ENCODE measurements around the gene CANX.
"Not testable (repeated sequence)": the region's sequence is repeated elsewhere in the genome, so short reads cannot be mapped to it uniquely, and the experiment has no call there.

The CANX gene

DNA sequence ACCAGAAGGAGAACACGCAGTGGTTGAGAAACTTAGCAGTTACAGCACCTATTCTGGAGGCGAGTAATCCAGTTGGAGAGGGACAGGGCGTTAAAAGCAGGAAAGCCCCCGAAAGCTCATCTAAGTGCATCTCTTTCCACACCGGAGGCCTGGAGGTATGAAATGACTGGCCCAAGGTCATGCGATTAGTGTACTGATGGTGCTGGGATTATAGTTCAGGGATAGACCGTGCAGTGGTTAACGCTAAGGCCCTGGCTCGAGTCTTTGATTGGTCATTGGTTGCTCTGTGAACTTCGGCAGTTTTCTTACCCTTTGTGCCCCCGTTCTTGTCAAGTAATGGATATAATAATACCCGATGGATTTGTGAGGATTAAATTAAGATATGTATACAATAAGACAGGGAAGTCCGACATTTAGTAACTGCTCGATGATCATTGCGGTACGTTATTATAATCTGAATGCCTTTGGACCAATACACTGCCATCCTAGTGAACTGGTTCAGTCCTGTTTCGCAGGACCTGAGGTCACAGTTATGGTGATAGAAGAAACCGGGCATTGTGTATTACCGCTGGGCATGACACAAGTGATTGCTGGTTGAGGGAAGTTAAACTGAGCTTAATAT lies 960 bp downstream of the CANX start:
- DNase-seq (ENCODE audit: low read depth): no peak

- DNase-seq (ENCODE audit: low read depth): no peak
Observed at GRCh38 chr5:179700401-179700918, 1.7 kb downstream of the CANX start.

DNA sequence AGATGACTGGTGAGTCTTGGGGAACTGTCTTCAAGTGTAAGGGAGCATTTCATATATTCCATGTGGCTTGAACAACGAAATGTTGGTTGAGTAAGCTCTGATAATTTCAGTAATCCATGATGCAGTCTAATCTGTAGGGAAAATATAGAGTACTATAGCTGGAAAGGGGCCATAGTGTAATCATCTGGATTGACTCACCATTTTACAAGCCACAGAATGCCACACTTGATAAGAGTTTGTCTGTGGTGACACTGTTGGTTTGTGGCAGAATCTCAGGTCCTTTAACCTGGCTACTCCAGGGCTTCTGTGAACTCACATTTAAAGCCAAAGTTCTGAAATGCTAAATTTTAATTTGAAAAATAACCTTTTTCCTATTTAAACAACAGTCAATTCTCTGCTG lies 17.5 kb downstream of the CANX start:
- no peak for DNase-seq (ENCODE audit: low read depth)

- DNase-seq (ENCODE audit: low read depth): no peak
Observed at GRCh38 chr5:179720222-179720621, 21.5 kb downstream of the CANX start.

DNA sequence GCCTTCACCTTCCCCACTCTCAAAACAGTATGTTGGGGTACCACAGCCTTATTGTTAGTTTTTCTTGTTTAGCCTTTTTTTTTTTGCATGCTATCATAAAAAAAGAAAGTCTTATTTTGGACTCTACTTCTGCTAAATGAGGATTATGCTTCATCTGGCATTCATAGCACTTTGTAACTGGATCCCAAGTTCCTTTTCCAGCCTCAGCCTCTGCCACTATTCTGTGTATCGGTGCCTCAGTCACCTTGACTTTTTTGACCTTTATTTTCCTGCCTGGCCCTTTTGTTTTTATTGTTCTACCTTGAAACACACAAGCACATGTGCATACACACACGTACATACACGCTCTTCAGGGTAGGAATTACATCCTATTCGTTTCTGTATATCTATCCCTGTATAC lies 25.4 kb downstream of the CANX start:
- DNase-seq (ENCODE audit: low read depth): no peak

DNA sequence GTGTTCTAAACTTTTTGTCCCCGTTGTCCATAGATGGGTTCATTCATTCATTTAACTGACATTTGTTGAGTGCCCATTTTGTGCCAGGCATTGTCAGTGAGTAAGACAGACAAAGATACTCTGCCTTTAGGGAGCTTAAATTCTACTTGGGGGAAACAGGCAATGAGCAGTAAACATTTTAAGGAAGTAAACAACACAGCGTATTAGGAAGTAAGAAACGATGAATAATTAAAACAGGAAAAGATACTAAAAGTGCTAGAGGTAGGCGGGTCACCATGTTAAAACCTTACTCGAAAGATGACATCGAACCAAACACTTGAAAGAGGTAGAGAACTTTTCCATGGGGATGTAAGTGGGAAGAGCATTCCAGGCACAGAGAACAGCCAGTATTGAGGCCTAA lies 28.3 kb downstream of the CANX start:
- no peak for DNase-seq (ENCODE audit: low read depth)

DNA sequence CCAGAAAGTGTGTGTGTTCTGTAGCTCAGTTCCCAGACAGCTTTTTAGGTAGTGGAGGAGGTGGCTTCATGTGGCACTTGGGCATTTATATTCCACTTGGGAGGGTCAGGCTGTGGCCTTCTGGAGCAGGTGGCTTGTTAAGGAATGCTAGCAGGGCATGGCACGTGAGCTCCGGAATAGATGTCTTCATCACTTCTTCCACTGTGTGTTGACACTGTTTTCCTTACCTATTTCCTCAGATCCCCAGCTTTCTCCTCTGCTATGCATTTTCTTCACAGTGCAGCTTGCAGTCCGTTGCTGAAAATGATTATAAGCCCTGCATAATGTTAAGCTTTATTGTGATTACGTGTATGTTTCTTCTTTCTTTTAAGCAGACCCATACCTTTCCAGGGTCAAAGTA lies 30.5 kb downstream of the CANX start:
- DNase-seq (ENCODE audit: low read depth): no peak

DNA sequence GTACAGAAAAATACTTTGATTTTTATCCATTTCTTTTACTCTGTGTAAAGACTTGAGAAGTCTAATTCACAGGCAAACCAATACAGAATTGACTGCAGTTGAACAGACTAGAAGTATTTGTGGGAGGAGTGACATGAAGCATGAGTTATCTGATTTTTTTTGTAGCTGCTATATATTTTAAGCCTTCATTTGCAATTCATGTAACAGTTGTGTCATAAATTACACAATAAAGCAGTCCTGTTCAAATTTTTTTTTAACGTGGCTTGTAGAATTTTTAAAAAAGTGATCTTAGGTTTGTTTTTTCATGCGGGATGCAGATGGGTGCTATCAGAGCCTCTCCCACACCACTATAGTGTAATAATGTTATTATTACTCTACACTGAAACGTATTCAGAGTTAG lies 31.0 kb downstream of the CANX start:
- DNase-seq (ENCODE audit: low read depth): no peak

DNA sequence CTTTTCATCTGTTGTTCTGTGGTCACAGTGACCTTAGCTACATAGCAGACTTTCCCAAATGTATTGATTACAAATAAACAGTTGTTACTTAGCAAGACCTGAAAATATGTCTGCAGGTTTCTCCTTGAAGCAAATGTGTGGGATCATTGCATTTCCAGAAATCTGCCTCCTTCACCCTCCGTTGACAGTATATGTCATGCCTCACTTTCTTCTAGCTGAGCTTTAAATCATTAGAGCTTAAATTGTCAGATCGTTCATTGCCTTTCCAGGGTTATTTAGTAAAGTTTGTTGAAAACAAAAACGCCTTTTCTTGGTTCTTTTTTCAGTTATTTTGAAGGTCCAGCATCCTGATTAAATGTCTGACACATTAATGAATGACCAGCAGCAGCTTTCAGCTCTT lies 31.6 kb downstream of the CANX start:
- DNase-seq (ENCODE audit: low read depth): no peak

DNA sequence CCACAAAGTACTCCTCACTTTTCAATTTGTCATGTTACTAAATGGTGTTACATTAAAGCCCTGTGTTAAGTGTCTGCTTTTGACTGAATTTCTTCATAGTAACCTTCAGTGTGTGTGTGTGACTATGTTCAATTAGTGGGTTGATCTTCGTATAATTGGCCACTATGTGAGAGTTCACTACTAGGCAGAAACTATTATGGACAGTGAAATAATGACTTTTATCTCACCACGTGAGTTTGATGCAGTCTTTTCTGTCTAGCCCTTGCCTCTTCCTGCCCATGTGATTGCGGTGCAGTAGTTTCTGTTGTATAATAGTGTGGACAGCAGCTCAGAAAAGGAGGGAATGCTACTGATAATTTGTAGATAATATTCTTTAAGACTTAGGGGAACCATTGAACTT lies 32.1 kb downstream of the CANX start:
- no peak for DNase-seq (ENCODE audit: low read depth)

DNA sequence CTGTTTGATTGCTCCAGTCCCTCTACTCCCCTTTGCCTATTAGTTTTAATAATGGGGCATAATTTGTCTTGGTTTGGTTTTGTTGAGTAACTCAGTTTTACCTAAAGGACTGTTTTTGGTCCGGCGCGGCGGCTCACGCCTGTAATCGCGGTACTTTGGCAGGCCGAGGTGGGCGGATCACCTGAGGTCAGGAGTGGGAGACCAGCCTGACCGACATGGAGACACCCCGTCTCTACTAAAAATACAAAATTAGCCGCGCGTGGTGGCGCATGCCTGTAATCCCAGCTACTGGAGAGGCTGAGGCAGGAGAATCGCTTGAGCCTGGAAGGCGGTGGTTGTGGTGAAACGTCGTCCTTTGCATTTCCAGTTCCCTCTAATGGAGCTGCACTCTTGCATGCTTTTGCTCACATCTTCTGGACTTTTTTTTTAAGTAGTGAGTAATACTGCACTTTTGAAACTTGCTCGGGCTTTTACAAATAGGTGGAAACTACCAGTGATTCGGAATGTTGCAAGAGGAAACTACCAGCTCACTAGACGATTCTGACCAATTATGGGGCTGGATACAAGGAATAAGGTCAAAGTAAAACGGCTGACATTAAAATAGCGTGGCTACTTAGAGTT lies 33.1 kb downstream of the CANX start:
- DNase-seq (ENCODE audit: low read depth): peak; percentile 73

GRCh38 chr5:179732412-179732917 lies 33.7 kb downstream of the CANX start, which contains the start of gene MAML1:
MAML1 (plus strand) TSS chr5:179732822; CDS start chr5:179733113, 291 bp downstream.
- DNase-seq (ENCODE audit: low read depth): peak; percentile 98

DNA sequence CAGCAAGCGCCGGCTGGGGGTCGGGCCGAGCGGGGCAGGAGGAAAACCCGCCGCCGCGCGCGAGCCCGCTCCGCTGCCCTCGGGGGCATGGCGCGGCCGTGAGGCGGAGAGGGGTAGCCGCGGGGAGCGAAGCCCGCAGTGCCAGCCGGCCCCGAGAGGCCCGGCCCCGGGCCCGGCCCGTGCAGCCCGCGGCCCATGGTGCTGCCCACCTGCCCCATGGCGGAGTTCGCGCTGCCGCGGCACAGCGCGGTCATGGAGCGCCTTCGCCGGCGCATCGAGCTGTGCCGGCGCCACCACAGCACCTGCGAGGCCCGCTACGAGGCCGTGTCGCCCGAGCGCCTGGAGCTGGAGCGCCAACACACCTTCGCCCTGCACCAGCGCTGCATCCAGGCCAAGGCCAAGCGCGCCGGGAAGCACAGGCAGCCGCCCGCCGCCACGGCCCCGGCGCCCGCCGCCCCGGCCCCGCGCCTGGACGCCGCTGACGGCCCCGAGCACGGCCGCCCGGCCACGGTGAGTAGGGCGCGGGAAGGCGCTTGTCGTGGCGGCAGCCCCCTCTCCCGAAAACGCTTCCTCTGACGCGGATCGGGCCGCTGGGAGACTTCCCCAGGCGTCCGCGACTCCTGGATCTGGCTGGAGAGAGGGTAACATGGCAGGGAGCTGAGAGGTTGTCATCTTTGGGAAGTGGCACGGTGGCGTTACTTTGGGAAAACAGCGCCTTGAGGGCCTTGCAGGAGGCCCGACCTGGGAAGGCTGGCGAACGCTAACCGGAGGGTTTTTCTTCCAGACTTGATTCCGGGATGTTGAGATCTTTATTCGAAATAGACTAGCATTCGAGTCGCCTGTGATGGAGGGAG lies 34.4 kb downstream of the CANX start:
- no peak for DNase-seq (ENCODE audit: low read depth)

- no peak for DNase-seq (ENCODE audit: low read depth)
Observed at GRCh38 chr5:179733772-179734126, 35.0 kb downstream of the CANX start.

- DNase-seq (ENCODE audit: low read depth): no peak
Observed at GRCh38 chr5:179734536-179735164, 35.9 kb downstream of the CANX start.

DNA sequence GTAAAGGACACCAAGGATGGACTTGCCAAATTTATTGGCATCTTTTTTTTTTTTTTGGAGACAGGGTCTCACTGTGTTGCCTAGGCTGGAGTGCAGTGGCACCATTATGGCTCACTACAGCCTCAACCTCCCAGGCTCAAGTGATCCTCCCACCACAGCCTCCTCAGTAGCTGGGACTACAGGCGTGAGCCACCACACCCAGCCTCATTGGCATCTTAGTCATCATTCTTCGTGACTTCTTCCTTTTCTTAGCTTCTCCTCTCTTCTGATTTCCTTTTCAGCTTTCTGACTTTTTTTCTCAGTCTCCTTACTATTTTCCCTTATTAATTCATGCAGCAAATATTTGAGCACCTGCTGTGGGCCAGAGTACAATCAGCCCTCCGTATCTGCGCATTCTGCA lies 40.0 kb downstream of the CANX start:
- DNase-seq (ENCODE audit: low read depth): no peak

- not testable (repeated sequence) for DNase-seq (ENCODE audit: low read depth)
Observed at GRCh38 chr5:179744106-179744505, 45.3 kb downstream of the CANX start.

GRCh38 chr5:179746872-179747271 lies 48.1 kb downstream of the CANX start:
- no peak for DNase-seq (ENCODE audit: low read depth)

DNA sequence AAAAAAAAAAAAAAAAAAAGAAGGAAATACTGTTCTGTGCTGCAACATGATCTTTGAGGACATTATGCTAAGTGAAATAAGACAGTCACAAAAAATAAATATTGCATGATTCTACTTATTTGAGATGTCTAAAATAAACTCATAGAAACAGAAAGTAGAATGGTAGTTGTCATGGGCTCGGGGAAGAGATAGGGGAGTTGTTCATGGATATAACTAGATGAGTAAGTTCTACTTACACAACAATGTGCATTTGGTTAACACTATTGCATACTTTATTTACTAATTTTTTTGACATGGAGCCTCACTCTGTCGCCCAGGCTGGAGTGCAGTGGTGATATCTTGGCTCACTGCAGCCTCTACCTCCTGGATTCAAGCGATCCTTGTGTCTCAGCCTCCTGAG lies 49.0 kb downstream of the CANX start:
- DNase-seq (ENCODE audit: low read depth): no peak

- DNase-seq (ENCODE audit: low read depth): no peak
Observed at GRCh38 chr5:179749857-179750508, 51.2 kb downstream of the CANX start.

DNA sequence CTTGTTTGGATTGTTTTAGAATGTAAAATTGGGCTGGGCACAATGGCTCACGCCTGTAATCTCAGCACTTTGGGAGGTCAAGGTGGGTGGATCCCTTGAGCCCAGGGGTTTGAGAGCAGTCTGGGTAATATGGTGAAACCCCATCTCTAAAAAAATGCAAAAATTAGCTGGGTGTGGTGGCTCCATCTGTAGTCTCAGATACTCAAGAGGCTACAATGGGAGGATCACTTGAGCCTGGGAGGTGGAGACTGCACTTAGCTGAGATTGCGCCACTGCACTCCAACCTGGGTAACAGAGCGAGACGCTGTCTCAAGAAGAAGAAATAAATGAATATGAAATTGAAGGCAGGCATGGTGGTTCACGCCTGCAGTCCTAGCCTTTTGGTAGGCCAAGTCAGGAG lies 55.2 kb downstream of the CANX start:
- DNase-seq (ENCODE audit: low read depth): no peak

- no peak for DNase-seq (ENCODE audit: low read depth)
Observed at GRCh38 chr5:179755022-179755421, 56.3 kb downstream of the CANX start.

Data from GM04503 (cell line).